ENCODE data around the gene ZNF791.
"Not testable (repeated sequence)": the region's sequence is repeated elsewhere in the genome, so short reads cannot be mapped to it uniquely, and the experiment has no call there.

ZNF791 gene

DNA sequence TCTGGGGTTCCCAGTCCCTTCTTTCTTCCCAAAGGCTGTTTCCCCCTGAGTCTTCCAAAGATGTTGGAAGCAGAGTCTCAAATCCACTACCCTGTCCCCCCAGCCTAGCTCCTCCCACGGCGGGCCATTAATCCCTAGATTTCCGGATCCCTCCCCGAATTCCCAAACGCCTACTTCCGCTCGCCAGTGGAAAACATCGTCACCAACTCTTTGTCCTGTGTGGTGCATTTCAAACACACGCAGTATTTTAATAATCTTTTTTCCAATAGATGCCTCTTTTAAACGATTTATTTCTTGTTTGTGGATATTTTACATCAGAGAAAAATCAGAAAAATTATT, 610 bp downstream of the ZNF791 start:
- Histone ChIP-seq H3K27me3 (ENCODE audit: insufficient read depth, insufficient read length) (no peaks in the 10 kb centered on the region), H3K36me3 (ENCODE audit: insufficient read depth, insufficient read length, low read length) (peaks cover 57% of the 10 kb centered on the region), H3K9me3 (ENCODE audit: insufficient read depth, low read length) (no peaks in the 10 kb centered on the region), H3K4me3 (ENCODE audit: insufficient read length, low read depth) (peak overlapping the region; percentile 99), H3K4me1 (ENCODE audit: insufficient read depth, insufficient read length) (no peaks in the 10 kb centered on the region), H3K9ac (ENCODE audit: insufficient read length, low read depth) (peak overlapping the region; percentile 100)
- DNase-seq (ENCODE audit: low read depth, low spot score): peak; percentile 25
- TF ChIP-seq YY1 (IDR thresholded peaks at IDR 0.05; ENCODE audit: insufficient read depth, insufficient read length) (no peak), ZNF274 (IDR thresholded peaks at IDR 0.05; ENCODE audit: low read depth, low read length) (no peak), SUZ12 (IDR thresholded peaks at IDR 0.05; ENCODE audit: extremely low read depth, insufficient read depth, insufficient read length) (no peak)

DNA sequence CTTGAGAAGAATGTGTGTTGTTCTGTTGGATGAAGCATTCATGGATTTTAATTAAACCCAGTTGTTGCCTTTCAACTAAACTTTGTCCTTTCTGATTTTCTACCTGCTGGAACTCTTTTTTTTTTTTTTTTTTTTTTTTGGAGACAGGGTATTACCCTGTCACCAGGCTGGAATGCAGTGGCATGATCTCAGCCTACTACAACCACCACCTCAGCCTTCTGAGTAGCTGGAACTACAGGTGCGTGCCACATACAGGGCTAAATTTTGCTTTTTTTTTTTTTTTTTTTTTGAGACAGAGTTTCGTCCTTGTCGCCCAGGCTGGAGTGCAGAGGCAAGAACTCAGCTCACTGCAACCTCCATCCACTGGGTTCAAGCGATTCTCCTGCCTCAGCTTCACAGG, 6.9 kb downstream of the ZNF791 start:
- Histone ChIP-seq H3K4me1 (ENCODE audit: insufficient read depth, insufficient read length) (no peaks in the 10 kb centered on the region), H3K36me3 (ENCODE audit: insufficient read depth, insufficient read length, low read length) (peaks cover 29% of the 10 kb centered on the region), H3K4me3 (ENCODE audit: insufficient read length, low read depth) (no peak overlapping the region), H3K27me3 (ENCODE audit: insufficient read depth, insufficient read length) (no peaks in the 10 kb centered on the region), H3K9ac (ENCODE audit: insufficient read length, low read depth) (no peak overlapping the region), H3K9me3 (ENCODE audit: insufficient read depth, low read length) (peaks cover 14% of the 10 kb centered on the region; the same call in 1 of the 2 replicates)
- DNase-seq (ENCODE audit: low read depth, low spot score): no peak
- no peak for TF ChIP-seq ZNF274 (IDR thresholded peaks at IDR 0.05; ENCODE audit: low read depth, low read length)
- TF ChIP-seq SUZ12 (IDR thresholded peaks at IDR 0.05; ENCODE audit: extremely low read depth, insufficient read depth, insufficient read length): no peak
- no peak for TF ChIP-seq YY1 (IDR thresholded peaks at IDR 0.05; ENCODE audit: insufficient read depth, insufficient read length)

DNA sequence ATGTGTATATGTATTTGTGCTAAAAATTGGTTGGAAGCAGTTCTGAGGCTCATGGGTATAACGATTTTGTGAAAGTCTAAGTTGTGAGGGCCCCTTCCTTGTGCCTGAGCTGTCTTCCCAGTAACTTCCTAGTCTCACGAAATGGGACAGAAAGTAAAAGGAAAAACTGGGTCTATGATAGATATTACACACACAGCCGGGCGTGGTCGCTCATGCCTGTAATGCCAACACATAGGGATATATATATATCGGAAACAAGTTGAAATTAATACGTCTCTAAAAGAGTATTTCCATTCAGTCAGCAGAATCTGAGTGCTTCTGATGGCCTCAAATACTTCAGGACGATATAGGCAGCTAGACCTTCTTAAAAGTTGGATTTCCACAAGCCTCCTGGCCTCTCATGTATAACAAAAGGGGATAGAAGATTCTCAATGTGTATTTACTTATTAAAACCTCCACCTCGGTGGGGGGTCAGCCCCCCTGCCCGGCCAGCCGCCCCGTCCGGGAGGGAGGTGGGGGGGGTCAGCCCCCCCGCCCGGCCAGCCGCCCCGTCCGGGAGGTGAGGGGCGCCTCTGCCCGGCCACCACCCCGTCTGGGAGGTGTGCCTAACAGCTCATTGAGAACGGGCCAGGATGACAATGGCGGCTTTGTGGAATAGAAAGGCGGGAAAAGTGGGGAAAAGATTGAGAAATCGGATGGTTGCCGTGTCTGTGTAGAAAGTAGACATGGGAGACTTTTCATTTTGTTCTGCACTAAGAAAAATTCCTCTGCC, 10.7 kb downstream of the ZNF791 start:
- H3K9me3 ChIP-seq (ENCODE audit: insufficient read depth, low read length): peaks cover 50% of the 10 kb centered on the region
- H3K4me3 ChIP-seq (ENCODE audit: insufficient read length, low read depth); H3K9ac ChIP-seq (ENCODE audit: insufficient read length, low read depth); H3K4me1 ChIP-seq (ENCODE audit: insufficient read depth, insufficient read length); DNase-seq (ENCODE audit: low read depth, low spot score); H3K27me3 ChIP-seq (ENCODE audit: insufficient read depth, insufficient read length): not testable (repeated sequence)
- H3K36me3 ChIP-seq (ENCODE audit: insufficient read depth, insufficient read length, low read length): peaks cover 32% of the 10 kb centered on the region

DNA sequence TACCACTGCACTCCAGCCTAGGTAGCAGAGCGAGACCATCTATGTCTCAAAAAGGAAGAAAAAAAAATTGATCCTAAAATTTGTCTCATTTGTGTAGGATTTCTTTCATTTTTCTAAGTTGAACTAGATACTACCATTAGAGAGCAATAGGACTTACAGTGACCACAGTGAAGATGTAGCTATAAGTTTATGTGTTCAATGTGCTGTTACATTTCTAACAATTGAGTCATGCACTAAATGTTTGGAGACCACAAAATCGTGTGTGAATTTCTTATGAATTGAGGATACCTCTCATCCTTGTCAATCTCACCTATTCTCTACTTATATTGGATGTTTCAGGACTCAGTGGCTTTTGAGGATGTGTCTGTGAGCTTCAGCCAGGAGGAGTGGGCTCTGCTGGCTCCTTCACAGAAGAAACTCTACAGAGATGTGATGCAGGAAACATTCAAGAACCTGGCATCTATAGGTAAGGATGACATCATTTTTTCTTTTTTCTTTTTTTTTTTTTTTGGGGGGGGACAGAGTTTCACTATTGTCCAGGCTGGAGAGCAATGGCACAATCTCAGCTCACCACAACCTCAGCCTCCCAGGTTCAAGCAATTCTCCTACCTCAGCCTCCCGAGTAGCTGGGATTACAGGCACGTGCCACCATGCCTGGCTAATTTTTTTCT, 12.8 kb downstream of the ZNF791 start:
- no peak for TF ChIP-seq YY1 (IDR thresholded peaks at IDR 0.05; ENCODE audit: insufficient read depth, insufficient read length)
- TF ChIP-seq ZNF274 (IDR thresholded peaks at IDR 0.05; ENCODE audit: low read depth, low read length): no peak
- TF ChIP-seq SUZ12 (IDR thresholded peaks at IDR 0.05; ENCODE audit: extremely low read depth, insufficient read depth, insufficient read length): no peak
- Histone ChIP-seq H3K36me3 (ENCODE audit: insufficient read depth, insufficient read length, low read length) (peaks cover 46% of the 10 kb centered on the region), H3K4me3 (ENCODE audit: insufficient read length, low read depth) (no peak overlapping the region), H3K9me3 (ENCODE audit: insufficient read depth, low read length) (peaks cover 70% of the 10 kb centered on the region), H3K27me3 (ENCODE audit: insufficient read depth, insufficient read length) (no peaks in the 10 kb centered on the region), H3K9ac (ENCODE audit: insufficient read length, low read depth) (no peak overlapping the region), H3K4me1 (ENCODE audit: insufficient read depth, insufficient read length) (no peaks in the 10 kb centered on the region)
- DNase-seq (ENCODE audit: low read depth, low spot score): no peak

DNA sequence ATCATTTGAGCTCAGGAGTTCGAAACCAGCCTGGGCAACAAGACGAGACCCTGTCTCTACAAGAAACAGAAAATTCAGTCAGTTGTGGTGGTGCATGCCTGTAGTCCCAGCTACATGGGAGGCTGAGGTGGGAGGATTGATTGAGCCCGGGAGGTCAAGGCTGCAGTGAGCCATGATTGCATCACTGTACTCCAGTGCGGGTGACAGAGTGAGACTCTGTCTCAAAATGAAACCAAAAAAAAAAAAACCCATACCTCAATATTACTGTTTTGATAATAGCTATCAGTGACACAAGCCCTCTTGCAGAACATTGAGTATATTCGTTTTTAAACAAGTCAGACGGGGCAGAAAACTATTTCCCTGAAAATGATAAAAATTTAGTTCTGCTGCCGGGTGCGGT, 16.2 kb downstream of the ZNF791 start:
- Histone ChIP-seq H3K9ac (ENCODE audit: insufficient read length, low read depth) (no peak overlapping the region), H3K9me3 (ENCODE audit: insufficient read depth, low read length) (peaks cover 80% of the 10 kb centered on the region), H3K36me3 (ENCODE audit: insufficient read depth, insufficient read length, low read length) (peaks cover 73% of the 10 kb centered on the region), H3K27me3 (ENCODE audit: insufficient read depth, insufficient read length) (no peaks in the 10 kb centered on the region), H3K4me3 (ENCODE audit: insufficient read length, low read depth) (no peak overlapping the region), H3K4me1 (ENCODE audit: insufficient read depth, insufficient read length) (no peaks in the 10 kb centered on the region)
- DNase-seq (ENCODE audit: low read depth, low spot score): no peak
- TF ChIP-seq ZNF274 (IDR thresholded peaks at IDR 0.05; ENCODE audit: low read depth, low read length) (no peak), SUZ12 (IDR thresholded peaks at IDR 0.05; ENCODE audit: extremely low read depth, insufficient read depth, insufficient read length) (no peak), YY1 (IDR thresholded peaks at IDR 0.05; ENCODE audit: insufficient read depth, insufficient read length) (no peak)

DNA sequence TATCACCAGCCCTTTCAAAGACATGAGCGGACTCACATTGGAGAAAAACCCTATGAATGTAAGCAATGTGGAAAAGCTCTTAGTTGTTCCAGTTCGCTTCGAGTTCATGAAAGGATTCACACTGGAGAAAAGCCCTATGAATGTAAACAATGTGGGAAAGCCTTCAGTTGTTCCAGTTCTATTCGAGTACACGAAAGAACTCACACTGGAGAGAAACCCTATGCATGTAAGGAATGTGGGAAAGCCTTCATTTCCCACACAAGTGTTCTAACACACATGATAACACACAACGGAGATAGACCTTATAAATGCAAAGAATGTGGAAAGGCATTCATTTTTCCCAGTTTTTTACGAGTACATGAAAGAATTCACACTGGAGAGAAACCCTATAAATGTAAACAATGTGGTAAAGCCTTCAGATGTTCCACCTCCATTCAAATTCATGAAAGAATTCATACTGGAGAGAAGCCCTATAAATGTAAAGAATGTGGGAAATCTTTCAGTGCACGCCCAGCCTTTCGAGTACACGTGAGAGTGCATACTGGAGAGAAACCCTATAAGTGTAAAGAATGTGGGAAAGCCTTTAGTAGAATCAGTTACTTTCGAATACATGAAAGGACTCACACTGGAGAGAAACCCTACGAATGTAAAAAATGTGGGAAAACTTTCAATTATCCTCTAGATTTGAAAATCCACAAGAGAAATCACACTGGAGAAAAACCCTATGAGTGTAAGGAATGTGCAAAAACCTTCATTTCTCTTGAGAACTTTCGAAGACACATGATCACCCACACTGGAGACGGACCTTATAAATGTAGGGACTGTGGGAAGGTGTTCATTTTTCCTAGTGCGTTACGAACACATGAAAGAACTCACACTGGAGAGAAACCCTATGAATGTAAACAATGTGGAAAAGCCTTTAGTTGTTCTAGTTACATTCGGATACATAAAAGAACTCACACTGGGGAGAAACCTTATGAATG, 17.6 kb downstream of the ZNF791 start:
- H3K9me3 ChIP-seq (ENCODE audit: insufficient read depth, low read length): peaks cover 74% of the 10 kb centered on the region
- peaks cover 80% of the 10 kb centered on the region for H3K36me3 ChIP-seq (ENCODE audit: insufficient read depth, insufficient read length, low read length)

DNA sequence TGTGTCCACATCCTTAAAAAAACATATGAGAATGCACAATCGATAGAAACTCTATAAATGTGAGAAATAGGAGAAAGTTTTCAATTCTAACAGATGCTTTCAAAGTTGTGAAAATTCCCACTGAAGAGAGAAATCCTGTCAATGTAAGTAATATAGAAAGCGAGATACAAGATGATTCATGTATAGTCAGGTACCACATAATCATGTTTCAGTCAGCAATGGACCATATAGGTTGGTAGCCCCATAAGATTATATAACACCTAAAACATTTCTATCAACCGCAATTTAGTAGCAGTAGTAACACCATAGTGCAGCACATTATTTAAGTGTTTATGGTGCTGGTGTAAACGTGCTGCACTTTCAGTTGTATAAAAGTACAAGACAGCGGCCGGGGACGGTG, 18.5 kb downstream of the ZNF791 start:
- Histone ChIP-seq H3K36me3 (ENCODE audit: insufficient read depth, insufficient read length, low read length) (peaks cover 74% of the 10 kb centered on the region), H3K4me1 (ENCODE audit: insufficient read depth, insufficient read length) (no peaks in the 10 kb centered on the region)

More for the DNA sequence above, 17.6 kb downstream of the ZNF791 start:
- no peak for DNase-seq (ENCODE audit: low read depth, low spot score)
- Histone ChIP-seq H3K4me3 (ENCODE audit: insufficient read length, low read depth) (no peak overlapping the region), H3K27me3 (ENCODE audit: insufficient read depth, insufficient read length) (no peaks in the 10 kb centered on the region), H3K4me1 (ENCODE audit: insufficient read depth, insufficient read length) (no peaks in the 10 kb centered on the region), H3K9ac (ENCODE audit: insufficient read length, low read depth) (no peak overlapping the region)
- TF ChIP-seq SUZ12 (IDR thresholded peaks at IDR 0.05; ENCODE audit: extremely low read depth, insufficient read depth, insufficient read length) (no peak), ZNF274 (IDR thresholded peaks at IDR 0.05; ENCODE audit: low read depth, low read length) (peak; percentile 78)

More for the DNA sequence above, 18.5 kb downstream of the ZNF791 start:
- no peak for TF ChIP-seq YY1 (IDR thresholded peaks at IDR 0.05; ENCODE audit: insufficient read depth, insufficient read length)
- no peak for TF ChIP-seq ZNF274 (IDR thresholded peaks at IDR 0.05; ENCODE audit: low read depth, low read length)
- TF ChIP-seq SUZ12 (IDR thresholded peaks at IDR 0.05; ENCODE audit: extremely low read depth, insufficient read depth, insufficient read length): no peak
- H3K4me3 ChIP-seq (ENCODE audit: insufficient read length, low read depth): no peak overlapping the region
- no peak overlapping the region for H3K9ac ChIP-seq (ENCODE audit: insufficient read length, low read depth)
- no peak for DNase-seq (ENCODE audit: low read depth, low spot score)
- H3K27me3 ChIP-seq (ENCODE audit: insufficient read depth, insufficient read length): no peaks in the 10 kb centered on the region
- H3K9me3 ChIP-seq (ENCODE audit: insufficient read depth, low read length): peaks cover 65% of the 10 kb centered on the region
